ENCODE measurements around the gene ALDH3B1. TPM values are rescaled to one million over a fixed set of nuclear protein-coding genes. Genes with fewer than 3 reads are reported as not detected.

ALDH3B1 gene
- total RNA-seq, 4 donors from 2014 or later, result 3.0 to 6.6 (median 3.5) TPM

GRCh38 chr11:68015467-68015866, 5.3 kb downstream of the ALDH3B1 start:
- no peak for TF ChIP-seq CTCF (IDR thresholded peaks at IDR 0.05)
- TF ChIP-seq POLR2A (IDR thresholded peaks at IDR 0.05), result no peak
- Histone ChIP-seq H3K4me1 (peaks cover 5 to 50% of the 10 kb centered on the region in 2 donors), H3K4me3 (replicated peaks in 1 of 3) (no peak overlapping the region), H3K36me3 (no peaks in the 10 kb centered on the region), H3K27me3 (no peaks in the 10 kb centered on the region), H3K27ac (no peak overlapping the region), H3K9me3 (no peaks in the 10 kb centered on the region)
- intact Hi-C loops (cut with DNase I), result no loop called here
- 93 to 95% methylated on average over 8 of the region's 8 CpGs for WGBS, 2 donors
- no peak for DNase-seq

- no peaks in the 10 kb centered on the region for H3K9me3 ChIP-seq
- no peaks in the 10 kb centered on the region for H3K27me3 ChIP-seq
- no peak for TF ChIP-seq CTCF (IDR thresholded peaks at IDR 0.05)
- TF ChIP-seq POLR2A (IDR thresholded peaks at IDR 0.05), result no peak
- H3K4me3 ChIP-seq (replicated peaks in 1 of 3), result no peak overlapping the region
- H3K36me3 ChIP-seq, result no peaks in the 10 kb centered on the region
- no peak overlapping the region for H3K27ac ChIP-seq
- peaks cover 0 to 41% of the 10 kb centered on the region in 2 donors for H3K4me1 ChIP-seq
- 75 to 78% methylated on average over 13 of the region's 13 CpGs for WGBS, 2 donors
- DNase-seq, result no peak
- intact Hi-C loops (cut with DNase I), result no loop called here
These were observed 6.2 kb downstream of the ALDH3B1 start for GRCh38 chr11:68016161-68016903.

- intact Hi-C loops (cut with DNase I), result no loop called here
- WGBS, 2 donors, result 53 to 67% methylated on average over 6 to 14 of the region's 16 CpGs
- Histone ChIP-seq H3K9me3 (no peaks in the 10 kb centered on the region), H3K27ac (no peak overlapping the region), H3K27me3 (no peaks in the 10 kb centered on the region), H3K4me3 (replicated peaks in 1 of 3) (no peak overlapping the region), H3K4me1 (peaks cover 0 to 33% of the 10 kb centered on the region in 2 donors), H3K36me3 (no peaks in the 10 kb centered on the region)
- TF ChIP-seq CTCF (IDR thresholded peaks at IDR 0.05), result no peak
- no peak for TF ChIP-seq POLR2A (IDR thresholded peaks at IDR 0.05)
- no peak for DNase-seq
These were observed 7.0 kb downstream of the ALDH3B1 start for GRCh38 chr11:68016904-68017817.

GRCh38 chr11:68017980-68018729, 8.0 kb downstream of the ALDH3B1 start:
- no peak for DNase-seq
- no peak for TF ChIP-seq POLR2A (IDR thresholded peaks at IDR 0.05)
- TF ChIP-seq CTCF (IDR thresholded peaks at IDR 0.05), result no peak
- intact Hi-C loops (cut with DNase I), result no loop called here
- Histone ChIP-seq H3K4me1 (peaks cover 0 to 23% of the 10 kb centered on the region in 2 donors), H3K36me3 (no peaks in the 10 kb centered on the region), H3K9me3 (no peaks in the 10 kb centered on the region), H3K27me3 (no peaks in the 10 kb centered on the region), H3K4me3 (replicated peaks in 1 of 3) (no peak overlapping the region), H3K27ac (no peak overlapping the region)
- WGBS, 2 donors, result 82 to 84% methylated on average over 18 to 26 of the region's 27 CpGs
